Central memory CD8-positive, alpha-beta T cell (primary cell): ENCODE data around the gene DSCAML1.
"Not testable (repeated sequence)": the region's sequence is repeated elsewhere in the genome, so short reads cannot be mapped to it uniquely, and the experiment has no call there.

ENCODE experiments used
- ATAC-seq: fragments of 150-1000 bp; cut with Tn5 transposase; replicated peaks from 2 replicates; pipeline ENCODE4 v1.10.0; 2022; ENCODE audit warnings: mild to moderate bottlenecking, moderate FRiP score, moderate number of reproducible peaks; ENCODE audit not compliant: poor library complexity, severe bottlenecking; ENCODE audit errors: extremely low read depth
- DNase-seq, 2 donors: peaks; one replicate each; pipeline ENCODE4 v3.0.0; 2021; ENCODE audit warnings: low spot score in 2 of 2
- H3K27ac Mint-ChIP-seq: one replicate; pipeline ENCODE4 v1.8.0; 2022; ENCODE audit warnings: low read depth, mild to moderate bottlenecking, moderate library complexity, mixed read lengths
- H3K27me3 Mint-ChIP-seq: one replicate; pipeline ENCODE4 v1.8.0; 2022; ENCODE audit warnings: mixed read lengths
- H3K36me3 Mint-ChIP-seq: one replicate; pipeline ENCODE4 v1.8.0; 2022; ENCODE audit warnings: mild to moderate bottlenecking, moderate library complexity, mixed read lengths; ENCODE audit not compliant: insufficient read depth
- H3K4me1 Mint-ChIP-seq: one replicate; pipeline ENCODE4 v1.8.0; 2022; ENCODE audit warnings: mixed read lengths
- H3K4me3 Mint-ChIP-seq: one replicate; pipeline ENCODE4 v1.8.0; 2022; ENCODE audit warnings: mild to moderate bottlenecking, moderate library complexity, mixed read lengths
- H3K9me3 Mint-ChIP-seq: one replicate; pipeline ENCODE4 v1.8.0; 2022; ENCODE audit warnings: mixed read lengths

DSCAML1 gene

DNA sequence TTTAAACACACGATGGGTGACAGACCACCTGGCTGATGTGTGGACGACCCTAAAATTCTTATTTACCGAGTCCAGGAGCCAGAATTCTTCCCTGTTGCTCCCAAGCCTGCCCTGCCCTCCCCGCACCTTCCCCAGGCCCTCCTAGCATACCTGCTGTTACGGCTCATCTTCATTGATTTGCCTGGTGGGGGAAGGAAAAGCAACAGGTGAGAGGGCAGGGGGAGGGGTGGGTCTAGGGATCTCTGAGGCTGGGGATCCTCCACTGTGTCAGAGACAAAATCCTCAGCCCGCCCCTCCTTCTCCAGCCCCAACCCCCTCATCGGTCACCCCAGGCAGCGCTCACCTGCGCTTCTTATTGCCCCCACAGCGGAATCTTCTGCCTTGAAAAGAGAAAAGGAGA is 23.5 kb upstream of the DSCAML1 start:
- no peak for DNase-seq
- H3K4me3 Mint-ChIP-seq, result no peak overlapping the region
- no peak for ATAC-seq
- peaks cover 51% of the 10 kb centered on the region for H3K4me1 Mint-ChIP-seq
- no peaks in the 10 kb centered on the region for H3K27me3 Mint-ChIP-seq
- H3K9me3 Mint-ChIP-seq, result no peaks in the 10 kb centered on the region
- peaks cover 6% of the 10 kb centered on the region for H3K36me3 Mint-ChIP-seq
- H3K27ac Mint-ChIP-seq, result no peak overlapping the region

DNA sequence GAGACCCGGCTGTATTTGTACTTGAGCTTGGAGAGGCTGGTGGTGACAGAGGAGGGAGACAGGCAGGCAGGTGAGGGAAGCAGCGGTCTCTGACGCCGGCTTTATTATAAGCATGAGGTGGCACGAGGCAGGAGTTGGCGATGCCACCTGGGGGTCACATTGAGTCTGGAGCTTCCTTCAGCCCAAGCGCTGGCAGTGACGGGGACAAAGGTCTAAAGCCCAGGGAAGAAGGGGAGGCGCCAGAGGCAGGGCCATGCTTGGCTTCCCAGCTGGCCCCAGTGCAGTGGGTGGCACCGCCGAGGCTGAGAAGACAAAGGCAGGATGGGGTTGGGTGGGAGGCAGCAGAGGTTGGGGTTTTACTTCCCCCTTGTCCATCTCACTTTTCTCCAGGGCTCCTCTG is 23.1 kb upstream of the DSCAML1 start:
- Mint-ChIP-seq H3K9me3 (no peaks in the 10 kb centered on the region), H3K27ac (no peak overlapping the region), H3K36me3 (peaks cover 6% of the 10 kb centered on the region), H3K27me3 (no peaks in the 10 kb centered on the region), H3K4me1 (peaks cover 51% of the 10 kb centered on the region), H3K4me3 (no peak overlapping the region)
- DNase-seq (no peak), ATAC-seq (no peak)

DNA sequence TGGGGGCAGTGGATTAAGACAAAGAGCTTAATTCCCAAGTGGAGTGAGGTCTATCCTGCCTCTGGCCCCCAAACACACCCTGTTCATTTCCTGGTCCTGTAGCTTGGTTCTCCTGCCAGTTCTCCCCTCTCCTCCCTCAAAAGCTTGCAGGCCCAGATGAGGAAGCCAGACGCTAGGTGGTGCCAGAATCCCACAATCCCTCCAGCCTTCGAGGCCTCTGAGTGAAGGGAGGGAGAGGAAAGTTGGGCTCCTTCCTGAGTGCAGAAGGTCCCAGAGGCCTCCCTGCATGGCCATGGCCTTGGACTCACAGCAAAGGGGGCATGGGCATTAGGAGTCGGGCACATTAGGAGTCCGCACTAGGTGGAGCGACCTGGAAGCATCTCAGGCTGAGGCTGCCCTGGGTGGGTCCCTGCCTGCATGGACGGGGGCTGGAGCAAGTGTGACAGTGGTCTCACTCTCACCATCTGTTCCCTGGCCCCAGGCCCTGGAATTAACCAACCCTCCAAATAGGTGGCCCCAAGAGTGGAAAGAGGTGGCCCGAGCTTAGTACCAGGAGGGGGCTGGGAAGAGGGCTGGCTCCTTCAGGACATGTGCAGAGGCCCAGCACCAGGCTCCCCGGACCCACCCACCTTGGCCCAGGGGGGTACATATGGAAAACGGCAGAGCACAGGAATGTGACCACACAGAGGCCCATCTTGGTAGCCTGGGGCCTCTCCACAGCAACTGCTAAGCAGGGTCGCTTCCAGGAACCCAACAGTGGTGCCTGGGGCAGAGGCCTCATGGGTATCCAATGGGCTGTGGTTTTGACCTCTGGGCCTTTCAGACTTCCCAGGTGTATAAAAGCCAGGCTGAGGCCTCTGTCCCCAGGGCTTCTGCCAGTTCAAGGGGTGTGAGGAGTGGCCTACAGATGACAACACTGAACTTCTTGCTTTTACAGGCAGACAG is 22.4 kb upstream of the DSCAML1 start:
- Mint-ChIP-seq H3K27me3 (no peaks in the 10 kb centered on the region), H3K27ac (no peak overlapping the region), H3K4me1 (peaks cover 55% of the 10 kb centered on the region), H3K36me3 (peaks cover 7% of the 10 kb centered on the region), H3K4me3 (no peak overlapping the region), H3K9me3 (no peaks in the 10 kb centered on the region)
- no peak for ATAC-seq
- no peak for DNase-seq

DNA sequence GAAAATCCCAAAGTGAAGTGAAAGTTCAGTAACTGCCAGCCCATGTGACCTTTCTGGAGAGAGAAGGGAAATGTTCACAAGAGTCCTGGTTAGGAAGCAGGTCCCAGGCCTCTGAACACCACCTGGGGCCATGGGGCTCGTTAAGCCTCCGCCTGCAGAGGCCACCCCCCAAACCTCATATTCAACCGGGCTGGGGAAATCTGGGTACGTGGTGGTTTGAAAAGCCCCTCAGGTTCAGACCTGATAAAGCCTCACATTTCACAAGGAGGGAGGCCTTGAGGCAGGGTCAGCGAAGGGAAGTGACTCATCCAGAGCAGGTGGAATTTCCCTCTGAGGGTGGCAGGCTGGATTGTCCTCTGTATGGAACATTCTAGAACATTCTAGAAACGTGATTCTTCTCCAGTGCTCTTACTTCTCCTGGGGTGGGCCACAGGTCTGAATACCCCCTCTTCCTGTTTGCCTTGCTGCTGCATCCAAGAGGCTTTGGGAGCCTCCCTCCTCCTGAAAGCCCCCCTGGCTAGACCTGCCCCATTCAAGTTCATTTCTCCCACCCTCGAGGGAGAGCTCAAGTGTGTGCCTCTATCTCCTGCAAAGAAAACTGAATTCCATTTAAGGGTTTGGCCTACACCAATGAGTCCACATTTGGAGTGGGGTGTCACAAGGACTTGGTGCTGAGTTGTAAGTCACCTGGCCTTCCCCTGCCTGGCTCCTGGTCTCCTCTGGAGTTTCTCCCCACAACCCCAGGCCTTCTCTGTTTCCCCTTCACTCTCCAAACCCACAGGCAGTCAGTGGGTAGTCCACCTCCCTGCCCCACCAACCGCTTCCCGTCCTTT is 21.2 kb upstream of the DSCAML1 start:
- Mint-ChIP-seq H3K27ac (peak overlapping the region; percentile 86), H3K4me1 (peaks cover 58% of the 10 kb centered on the region), H3K9me3 (no peaks in the 10 kb centered on the region), H3K4me3 (peak overlapping the region; percentile 53), H3K27me3 (no peaks in the 10 kb centered on the region), H3K36me3 (peaks cover 7% of the 10 kb centered on the region)
- ATAC-seq (no peak), DNase-seq (no peak)

DNA sequence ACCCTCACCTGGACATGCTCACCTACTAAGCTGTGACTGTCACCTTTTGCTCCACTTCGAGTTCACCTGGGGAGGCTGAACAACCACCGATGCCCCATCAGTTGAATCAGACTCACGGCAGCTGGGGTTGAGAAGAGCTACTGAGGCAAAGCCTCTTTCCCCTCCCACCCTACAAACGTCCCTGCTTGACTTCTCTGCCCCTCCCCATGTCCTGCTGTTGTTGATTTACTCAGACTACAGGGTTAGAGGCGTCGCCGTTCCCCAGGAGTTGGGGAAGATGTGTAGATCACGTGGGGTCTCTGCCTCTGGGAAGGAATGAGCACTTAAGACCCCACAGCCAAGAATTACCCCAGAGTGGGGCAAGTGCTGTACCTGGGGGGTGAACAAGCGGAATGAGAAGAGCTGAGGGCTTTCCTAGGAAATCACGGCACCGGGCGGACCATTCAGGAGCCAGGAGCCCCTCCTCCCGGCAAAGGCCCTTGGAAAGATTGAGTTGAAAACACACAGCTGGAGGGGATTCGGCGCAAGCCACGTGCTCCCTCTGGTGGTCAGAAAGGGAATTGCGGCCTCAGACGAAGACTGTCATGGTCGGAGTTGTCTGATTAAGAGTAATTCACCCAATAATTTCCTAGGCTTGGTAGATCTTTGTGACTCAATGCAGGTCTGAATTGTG is 20.5 kb upstream of the DSCAML1 start:
- H3K27ac Mint-ChIP-seq, result peak overlapping the region; percentile 86
- DNase-seq (peak; percentile 78 to 91), ATAC-seq (no peak)
- H3K4me1 Mint-ChIP-seq, result peaks cover 57% of the 10 kb centered on the region
- H3K27me3 Mint-ChIP-seq, result no peaks in the 10 kb centered on the region
- H3K36me3 Mint-ChIP-seq, result peaks cover 7% of the 10 kb centered on the region
- no peaks in the 10 kb centered on the region for H3K9me3 Mint-ChIP-seq
- H3K4me3 Mint-ChIP-seq, result peak overlapping the region; percentile 53

DNA sequence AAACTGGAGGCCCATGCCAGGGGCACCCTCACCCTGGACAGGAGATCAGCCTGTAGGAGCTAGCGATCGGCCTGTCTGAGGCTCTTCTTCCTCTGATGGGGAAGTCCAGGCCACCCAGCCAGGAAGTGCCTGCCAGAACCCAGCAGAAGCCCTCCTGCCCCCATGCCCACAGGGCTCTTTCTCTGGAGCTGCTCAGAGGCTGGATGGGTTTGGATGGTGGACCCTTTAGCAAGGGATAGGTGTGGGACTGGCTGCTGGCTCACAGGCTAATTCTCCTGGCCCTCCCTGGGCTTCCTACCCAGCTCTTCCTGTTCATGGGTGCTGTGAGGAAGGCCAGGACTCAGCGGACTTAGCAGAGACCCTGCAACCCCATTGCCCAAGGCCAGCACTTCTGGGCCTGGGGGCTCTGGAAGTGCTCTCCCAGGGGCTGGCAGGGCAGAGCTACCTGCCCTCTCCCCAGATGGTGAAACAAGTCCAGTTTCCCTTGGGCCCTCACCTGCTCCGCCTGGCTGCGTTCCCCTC is 19.9 kb upstream of the DSCAML1 start:
- DNase-seq (no peak), ATAC-seq (no peak)
- Mint-ChIP-seq H3K27me3 (no peaks in the 10 kb centered on the region), H3K36me3 (peaks cover 6% of the 10 kb centered on the region), H3K4me3 (peak overlapping the region; percentile 53), H3K9me3 (no peaks in the 10 kb centered on the region), H3K27ac (peak overlapping the region; percentile 86), H3K4me1 (peaks cover 53% of the 10 kb centered on the region)

DNA sequence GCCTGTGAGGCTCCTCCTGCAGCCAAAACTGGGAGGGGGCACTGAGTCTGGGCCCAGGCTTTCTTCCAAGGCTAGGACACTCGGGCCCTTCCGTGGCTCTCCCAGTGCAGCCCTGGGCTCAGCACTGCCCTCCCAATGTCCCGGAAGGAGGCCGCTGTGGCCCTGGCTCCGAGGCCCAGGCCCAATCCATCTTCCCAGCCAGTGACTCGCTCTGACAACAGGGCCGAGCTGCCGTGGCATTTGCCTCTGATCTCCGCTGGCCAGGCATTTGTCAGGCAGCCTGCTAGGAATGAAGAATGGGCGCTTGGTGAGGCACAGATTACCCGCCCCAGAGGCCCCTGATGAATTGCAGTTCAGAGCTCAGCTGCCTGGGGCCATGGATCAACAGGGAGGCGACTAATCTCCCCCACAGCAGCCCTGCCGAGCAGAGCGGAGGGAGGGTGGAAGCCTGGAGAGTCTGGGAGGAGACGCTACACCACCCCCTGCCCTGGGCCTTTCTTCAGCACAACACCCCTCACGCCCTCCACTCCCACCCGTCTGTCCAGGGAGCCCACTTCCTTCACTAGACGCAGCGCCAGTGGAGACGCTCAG is 19.2 kb upstream of the DSCAML1 start:
- Mint-ChIP-seq H3K4me3 (peak overlapping the region; percentile 66), H3K4me1 (peaks cover 50% of the 10 kb centered on the region), H3K27ac (peak overlapping the region; percentile 86), H3K27me3 (peaks cover 1% of the 10 kb centered on the region), H3K9me3 (no peaks in the 10 kb centered on the region), H3K36me3 (peaks cover 6% of the 10 kb centered on the region)
- DNase-seq (no peak), ATAC-seq (no peak)

DNA sequence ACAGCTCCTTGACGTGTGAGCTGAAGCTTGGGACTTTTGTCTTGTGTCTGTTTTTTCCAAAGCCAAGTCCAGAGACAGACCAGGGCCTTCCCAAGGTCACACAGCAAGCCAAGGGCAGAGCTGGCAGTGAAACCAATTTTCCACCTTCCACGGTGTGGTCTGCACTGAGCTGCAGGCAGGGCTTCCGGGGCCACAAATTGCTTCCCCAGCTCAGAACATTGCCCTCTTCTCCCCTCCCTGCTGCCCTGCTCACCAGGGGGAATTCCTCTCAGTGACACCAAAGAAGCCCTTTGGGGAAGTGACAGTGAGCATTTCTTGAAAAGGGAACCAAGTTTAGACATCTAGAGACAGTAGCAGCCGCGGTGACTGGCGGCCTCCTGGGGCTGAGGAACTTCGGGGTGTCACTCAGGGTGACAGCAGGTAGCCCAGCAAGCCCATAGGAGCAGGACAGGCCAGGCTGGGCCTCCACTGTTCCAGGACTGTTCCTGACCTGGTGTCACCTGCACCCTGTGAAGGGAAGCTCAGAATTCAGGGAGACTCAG is 18.3 kb upstream of the DSCAML1 start:
- Mint-ChIP-seq H3K4me1 (peaks cover 50% of the 10 kb centered on the region), H3K27me3 (peaks cover 10% of the 10 kb centered on the region), H3K9me3 (no peaks in the 10 kb centered on the region), H3K27ac (peak overlapping the region; percentile 86), H3K4me3 (peak overlapping the region; percentile 66), H3K36me3 (peaks cover 6% of the 10 kb centered on the region)
- DNase-seq, result peak; percentile 46 to 79
- ATAC-seq, result peak; percentile 83

DNA sequence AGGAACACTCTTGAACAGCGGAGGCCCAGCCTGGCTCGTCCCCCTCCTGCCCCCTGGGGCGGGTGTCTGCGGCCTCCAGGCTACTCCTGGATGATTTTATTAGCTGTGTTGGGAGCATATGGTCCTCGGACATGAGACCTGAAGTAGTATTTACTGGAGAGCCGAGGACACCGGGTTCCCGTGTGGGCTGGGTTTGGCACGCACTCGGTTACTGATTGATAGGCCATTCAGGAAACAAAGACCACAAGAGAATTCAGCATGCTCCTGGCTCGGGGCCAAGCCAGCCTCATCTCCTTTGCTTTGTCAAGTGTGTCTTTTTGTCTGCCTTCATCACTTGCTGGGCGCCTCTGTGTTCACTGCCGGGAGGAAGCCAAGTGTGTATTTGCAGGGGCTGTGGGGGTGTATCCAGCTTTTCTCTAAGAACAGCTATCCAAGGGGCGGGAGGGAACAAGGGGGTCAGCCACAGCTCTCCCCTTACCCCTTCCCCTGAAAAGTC is 17.8 kb upstream of the DSCAML1 start:
- H3K4me1 Mint-ChIP-seq, result peaks cover 53% of the 10 kb centered on the region
- ATAC-seq, result peak; percentile 69
- peaks cover 6% of the 10 kb centered on the region for H3K36me3 Mint-ChIP-seq
- H3K27ac Mint-ChIP-seq, result peak overlapping the region; percentile 86
- peak overlapping the region; percentile 66 for H3K4me3 Mint-ChIP-seq
- no peaks in the 10 kb centered on the region for H3K9me3 Mint-ChIP-seq
- peak; percentile 80 to 84 for DNase-seq
- peaks cover 15% of the 10 kb centered on the region for H3K27me3 Mint-ChIP-seq

DNA sequence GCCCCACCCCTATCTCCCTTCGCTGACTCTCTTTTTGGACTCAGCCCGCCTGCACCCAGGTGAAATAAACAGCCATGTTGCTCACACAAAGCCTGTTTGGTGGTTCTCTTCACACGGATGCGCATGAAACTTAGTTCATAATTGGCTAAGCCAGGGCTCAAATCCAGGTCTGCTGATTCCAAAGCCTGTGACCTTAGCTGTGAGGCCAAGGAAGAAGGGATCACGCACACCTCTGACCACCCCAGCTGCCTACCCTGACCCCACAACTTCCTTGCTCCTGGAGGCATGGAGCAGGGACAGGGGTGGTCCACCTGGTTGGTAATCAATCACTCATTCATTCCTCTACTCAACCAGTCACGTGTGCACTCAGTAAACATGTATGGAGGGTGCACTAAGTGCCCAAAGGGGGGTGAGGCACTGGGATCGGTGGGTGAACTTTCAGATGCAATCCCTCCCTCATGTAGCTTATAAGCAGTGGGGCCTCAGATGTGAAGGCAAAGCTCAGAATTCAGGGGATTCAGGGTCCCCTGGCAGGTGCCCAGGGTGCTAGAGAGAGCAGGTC is 17.3 kb upstream of the DSCAML1 start:
- Mint-ChIP-seq H3K4me3 (peak overlapping the region; percentile 66), H3K36me3 (peaks cover 6% of the 10 kb centered on the region), H3K27me3 (peaks cover 21% of the 10 kb centered on the region), H3K27ac (peak overlapping the region; percentile 86), H3K4me1 (peaks cover 57% of the 10 kb centered on the region), H3K9me3 (no peaks in the 10 kb centered on the region)
- ATAC-seq (no peak), DNase-seq (no peak)

DNA sequence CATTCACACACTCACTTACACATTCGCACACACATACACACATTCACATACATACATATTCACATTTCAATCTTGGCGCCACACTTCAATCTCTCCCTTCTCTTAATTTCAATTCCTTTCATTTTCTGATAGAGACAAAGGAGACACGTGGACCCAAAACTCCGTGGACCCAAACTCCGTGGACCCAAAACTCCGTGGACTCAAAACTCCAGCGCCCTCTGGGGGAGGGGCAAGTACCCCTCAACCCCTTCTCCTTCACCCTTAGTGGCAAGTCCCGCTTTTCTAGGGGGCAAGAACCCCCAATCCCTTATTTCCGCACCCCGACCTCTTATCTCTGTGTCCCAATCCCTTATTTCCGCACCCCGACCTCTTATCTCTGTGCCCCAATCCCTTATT is 13.0 kb upstream of the DSCAML1 start:
- not testable (repeated sequence) for ATAC-seq, H3K4me3 Mint-ChIP-seq, H3K36me3 Mint-ChIP-seq, H3K27ac Mint-ChIP-seq, H3K9me3 Mint-ChIP-seq, DNase-seq
- peaks cover 21% of the 10 kb centered on the region for H3K27me3 Mint-ChIP-seq
- H3K4me1 Mint-ChIP-seq, result peaks cover 27% of the 10 kb centered on the region
